Measurements from ENCODE around the gene NAMPT.

The NAMPT gene

GRCh38 chr7:106284714-106285050 lies at the start of gene NAMPT:
Gene NAMPT, minus strand, starts transcription at chr7:106284983. Its CDS starts 99 bp downstream, at chr7:106284884.
- no peak for DNase-seq (ENCODE audit: low read depth)
- no peak for TF ChIP-seq CTCF (IDR thresholded peaks at IDR 0.05; ENCODE audit: control insufficient read depth, extremely low read depth, insufficient read depth)
- peak within 1 kb of the TSS; percentile 80 for H3K4me3 ChIP-seq (ENCODE audit: low read depth, low read length)

GRCh38 chr7:106332201-106332600 lies 47.4 kb upstream of the NAMPT start:
- no peak for TF ChIP-seq CTCF (IDR thresholded peaks at IDR 0.05; ENCODE audit: control insufficient read depth, extremely low read depth, insufficient read depth)
- H3K4me3 ChIP-seq (ENCODE audit: low read depth, low read length): no peak overlapping the region
- no peak for DNase-seq (ENCODE audit: low read depth)

- no peak for DNase-seq (ENCODE audit: low read depth)
- TF ChIP-seq CTCF (IDR thresholded peaks at IDR 0.05; ENCODE audit: control insufficient read depth, extremely low read depth, insufficient read depth): no peak
These were observed 46.8 kb upstream of the NAMPT start for GRCh38 chr7:106331441-106332175.

GRCh38 chr7:106329971-106330733 lies 45.4 kb upstream of the NAMPT start:
- DNase-seq (ENCODE audit: low read depth): no peak
- H3K4me3 ChIP-seq (ENCODE audit: low read depth, low read length): no peak overlapping the region
- no peak for TF ChIP-seq CTCF (IDR thresholded peaks at IDR 0.05; ENCODE audit: control insufficient read depth, extremely low read depth, insufficient read depth)

More at GRCh38 chr7:106331441-106332175, 46.8 kb upstream of the NAMPT start:
- no peak overlapping the region for H3K4me3 ChIP-seq (ENCODE audit: low read depth, low read length)

GRCh38 chr7:106329408-106329807 lies 44.6 kb upstream of the NAMPT start:
- no peak for DNase-seq (ENCODE audit: low read depth)
- TF ChIP-seq CTCF (IDR thresholded peaks at IDR 0.05; ENCODE audit: control insufficient read depth, extremely low read depth, insufficient read depth): no peak
- H3K4me3 ChIP-seq (ENCODE audit: low read depth, low read length): no peak overlapping the region

GRCh38 chr7:106327538-106328481 lies 43.0 kb upstream of the NAMPT start:
- TF ChIP-seq CTCF (IDR thresholded peaks at IDR 0.05; ENCODE audit: control insufficient read depth, extremely low read depth, insufficient read depth): no peak
- DNase-seq (ENCODE audit: low read depth): no peak
- no peak overlapping the region for H3K4me3 ChIP-seq (ENCODE audit: low read depth, low read length)

Data from LNCaP clone FGC (cell line).